ENCODE results near the gene CDH18. TPM values are rescaled to one million over a fixed set of nuclear protein-coding genes. Genes with fewer than 3 reads are reported as not detected.

Gene CDH18
- total and polyA plus RNA-seq, 4 donors = not detected

DNA sequence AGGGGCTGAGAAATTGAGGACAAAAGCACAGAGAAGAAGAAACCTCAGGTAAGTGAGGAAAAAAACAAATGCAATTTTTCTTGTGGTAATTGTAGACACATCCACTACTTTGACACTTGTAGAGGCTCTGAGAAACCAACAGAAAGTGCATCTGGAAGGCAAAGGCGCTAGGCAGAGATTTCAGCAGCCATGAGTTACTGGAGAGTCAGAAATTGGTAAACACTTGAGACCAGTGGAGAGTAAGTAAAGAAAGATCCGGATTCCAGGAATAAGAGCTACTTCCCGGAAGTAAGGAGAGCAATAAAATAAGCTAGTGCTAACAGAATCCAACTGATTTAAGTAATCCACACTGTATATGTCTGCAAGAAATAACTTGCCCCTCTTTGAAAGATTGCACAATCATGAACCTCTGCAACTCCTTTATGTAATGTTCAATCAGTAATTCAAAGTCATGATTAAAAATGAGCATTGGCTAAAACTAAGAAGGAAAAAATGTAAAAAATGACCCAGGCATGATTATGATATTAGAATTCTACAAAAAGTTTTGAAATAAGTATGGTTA, 382.1 kb downstream of the CDH18 start:
- no peak for DNase-seq
- H3K27me3 ChIP-seq (ENCODE audit: control insufficient read depth in 1 of 2, insufficient read depth in 2 of 2, low read length in 1 of 2) = no peaks in the 10 kb centered on the region
- H3K4me1 ChIP-seq (ENCODE audit: control insufficient read depth in 1 of 2, insufficient read depth in 2 of 2, low read length in 2 of 2) = no peaks in the 10 kb centered on the region
- intact Hi-C loops (cut with DNase I) = no loop called here
- H3K9me3 ChIP-seq (ENCODE audit: control insufficient read depth, low read length) = peaks cover 1% of the 10 kb centered on the region
- H3K27ac ChIP-seq (ENCODE audit: low read depth in 1 of 2, low read length in 2 of 2) = no peak overlapping the region
- no peak overlapping the region for H3K4me3 ChIP-seq (ENCODE audit: low read length in 2 of 2)
- no peaks in the 10 kb centered on the region for H3K36me3 ChIP-seq (ENCODE audit: control insufficient read depth in 1 of 2, insufficient read depth in 2 of 2, low read length in 1 of 2)
- 60 to 74% methylated on average over 3 of the region's 3 CpGs for WGBS, 2 donors
- ATAC-seq (ENCODE audit: low FRiP score) = no peak

DNA sequence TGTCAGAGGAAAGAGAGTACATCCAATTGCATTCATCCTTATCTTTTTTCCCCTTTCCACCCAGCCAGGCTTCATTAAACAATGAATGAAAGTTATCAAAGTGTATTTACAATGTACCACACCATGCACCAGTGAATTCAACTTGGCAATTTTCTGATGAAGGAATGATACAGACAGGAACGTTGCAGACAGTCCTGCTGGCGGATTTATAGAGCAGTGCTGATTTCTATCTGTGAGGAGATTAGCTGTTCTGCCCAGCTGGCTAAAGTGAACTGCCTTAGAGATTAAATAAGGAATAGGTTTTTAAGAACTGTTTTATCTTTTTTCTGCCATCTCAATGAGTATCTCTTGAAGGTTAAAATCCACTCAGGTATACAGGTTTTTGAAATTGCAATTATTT, 403.9 kb downstream of the CDH18 start:
- Histone ChIP-seq H3K9me3 (ENCODE audit: control insufficient read depth, low read length) (no peaks in the 10 kb centered on the region), H3K4me1 (ENCODE audit: control insufficient read depth in 1 of 2, insufficient read depth in 2 of 2, low read length in 2 of 2) (no peaks in the 10 kb centered on the region), H3K36me3 (ENCODE audit: control insufficient read depth in 1 of 2, insufficient read depth in 2 of 2, low read length in 1 of 2) (no peaks in the 10 kb centered on the region), H3K27ac (ENCODE audit: low read depth in 1 of 2, low read length in 2 of 2) (no peak overlapping the region), H3K4me3 (ENCODE audit: low read length in 2 of 2) (no peak overlapping the region), H3K27me3 (ENCODE audit: control insufficient read depth in 1 of 2, insufficient read depth in 2 of 2, low read length in 1 of 2) (no peaks in the 10 kb centered on the region)
- no peak for DNase-seq
- whole genome bisulfite sequencing, 2 donors = 25 to 32% methylated on average over 2 of the region's 2 CpGs
- ATAC-seq (ENCODE audit: low FRiP score) = no peak
- intact Hi-C loops (cut with DNase I) = no loop called here

DNA sequence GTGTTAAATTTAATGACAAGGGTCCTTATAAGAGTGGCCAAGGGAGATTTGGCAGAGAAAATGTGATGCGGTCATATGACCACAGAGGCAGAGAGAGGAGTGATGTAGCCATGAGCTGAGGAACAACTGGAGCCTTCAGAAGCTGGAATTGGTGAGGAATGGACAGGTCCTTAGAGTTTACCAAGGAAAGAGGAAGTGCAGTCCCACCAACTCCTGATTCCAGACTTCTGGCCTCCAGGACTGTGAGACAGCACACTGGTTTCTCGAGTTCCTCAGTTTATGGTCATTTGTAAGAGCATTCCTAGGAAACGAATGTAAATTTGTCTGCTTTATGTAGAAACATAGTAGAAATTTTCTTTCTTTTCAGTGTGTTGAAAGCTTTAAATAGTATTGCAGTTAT, 410.1 kb downstream of the CDH18 start:
- Histone ChIP-seq H3K27me3 (ENCODE audit: control insufficient read depth in 1 of 2, insufficient read depth in 2 of 2, low read length in 1 of 2) (no peaks in the 10 kb centered on the region), H3K4me3 (ENCODE audit: low read length in 2 of 2) (no peak overlapping the region), H3K9me3 (ENCODE audit: control insufficient read depth, low read length) (no peaks in the 10 kb centered on the region), H3K27ac (ENCODE audit: low read depth in 1 of 2, low read length in 2 of 2) (no peak overlapping the region), H3K36me3 (ENCODE audit: control insufficient read depth in 1 of 2, insufficient read depth in 2 of 2, low read length in 1 of 2) (no peaks in the 10 kb centered on the region), H3K4me1 (ENCODE audit: control insufficient read depth in 1 of 2, insufficient read depth in 2 of 2, low read length in 2 of 2) (no peaks in the 10 kb centered on the region)
- 28 to 35% methylated on average over 3 of the region's 3 CpGs for WGBS, 2 donors
- ATAC-seq (ENCODE audit: low FRiP score) (no peak), DNase-seq (no peak)
- intact Hi-C loops (cut with DNase I) = no loop called here

DNA sequence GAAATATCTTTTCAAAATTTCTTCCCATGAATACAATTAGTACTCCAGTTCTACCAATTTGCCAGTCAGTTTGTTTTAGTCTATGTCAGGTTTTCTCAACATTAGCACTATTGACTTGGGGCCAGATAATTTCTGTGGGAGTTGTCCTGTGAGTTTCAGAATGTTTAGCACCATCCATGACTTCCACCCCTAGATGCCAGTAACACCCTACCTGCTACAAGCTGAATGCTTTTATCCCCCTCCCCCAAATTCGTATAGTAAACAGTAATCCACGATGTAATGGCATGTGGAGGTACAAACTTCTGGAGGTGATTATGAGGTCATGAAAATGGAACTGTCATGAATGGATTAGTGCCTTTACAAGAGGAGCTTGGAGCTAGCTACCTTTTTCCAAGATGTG, 420.0 kb downstream of the CDH18 start:
- Histone ChIP-seq H3K4me1 (ENCODE audit: control insufficient read depth in 1 of 2, insufficient read depth in 2 of 2, low read length in 2 of 2) (no peaks in the 10 kb centered on the region), H3K27me3 (ENCODE audit: control insufficient read depth in 1 of 2, insufficient read depth in 2 of 2, low read length in 1 of 2) (no peaks in the 10 kb centered on the region), H3K4me3 (ENCODE audit: low read length in 2 of 2) (no peak overlapping the region), H3K27ac (ENCODE audit: low read depth in 1 of 2, low read length in 2 of 2) (no peak overlapping the region), H3K9me3 (ENCODE audit: control insufficient read depth, low read length) (no peaks in the 10 kb centered on the region), H3K36me3 (ENCODE audit: control insufficient read depth in 1 of 2, insufficient read depth in 2 of 2, low read length in 1 of 2) (no peaks in the 10 kb centered on the region)
- WGBS, 2 donors = 63 to 65% methylated on average over 2 of the region's 2 CpGs
- ATAC-seq (ENCODE audit: low FRiP score) (no peak), DNase-seq (no peak)
- intact Hi-C loops (cut with DNase I) = no loop called here

DNA sequence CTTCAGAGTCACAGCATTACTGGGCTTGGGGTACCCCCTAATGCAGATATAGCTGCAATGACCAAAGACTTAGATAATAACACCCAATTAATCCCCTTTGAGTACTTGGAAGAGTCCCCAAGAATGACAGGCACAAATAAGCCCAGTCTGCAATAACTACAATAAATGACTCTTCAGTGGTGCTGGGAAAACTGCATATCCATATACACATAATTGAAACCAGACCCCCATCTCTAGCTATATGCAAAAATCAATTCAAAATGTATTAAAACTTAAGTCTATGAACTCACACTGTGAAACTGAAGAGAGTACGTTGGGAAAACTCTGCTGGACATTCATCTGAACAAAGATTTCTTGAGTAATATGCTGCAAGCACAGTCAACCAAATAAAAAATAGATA, 422.5 kb downstream of the CDH18 start:
- no peaks in the 10 kb centered on the region for H3K9me3 ChIP-seq (ENCODE audit: control insufficient read depth, low read length)
- ATAC-seq (ENCODE audit: low FRiP score) = no peak
- no peaks in the 10 kb centered on the region for H3K4me1 ChIP-seq (ENCODE audit: control insufficient read depth in 1 of 2, insufficient read depth in 2 of 2, low read length in 2 of 2)
- DNase-seq = no peak
- no peak overlapping the region for H3K4me3 ChIP-seq (ENCODE audit: low read length in 2 of 2)
- intact Hi-C loops (cut with DNase I) = no loop called here
- H3K27me3 ChIP-seq (ENCODE audit: control insufficient read depth in 1 of 2, insufficient read depth in 2 of 2, low read length in 1 of 2) = no peaks in the 10 kb centered on the region
- 65 to 73% methylated on average over 1 of the region's 1 CpG for WGBS, 2 donors
- no peaks in the 10 kb centered on the region for H3K36me3 ChIP-seq (ENCODE audit: control insufficient read depth in 1 of 2, insufficient read depth in 2 of 2, low read length in 1 of 2)
- H3K27ac ChIP-seq (ENCODE audit: low read depth in 1 of 2, low read length in 2 of 2) = no peak overlapping the region

DNA sequence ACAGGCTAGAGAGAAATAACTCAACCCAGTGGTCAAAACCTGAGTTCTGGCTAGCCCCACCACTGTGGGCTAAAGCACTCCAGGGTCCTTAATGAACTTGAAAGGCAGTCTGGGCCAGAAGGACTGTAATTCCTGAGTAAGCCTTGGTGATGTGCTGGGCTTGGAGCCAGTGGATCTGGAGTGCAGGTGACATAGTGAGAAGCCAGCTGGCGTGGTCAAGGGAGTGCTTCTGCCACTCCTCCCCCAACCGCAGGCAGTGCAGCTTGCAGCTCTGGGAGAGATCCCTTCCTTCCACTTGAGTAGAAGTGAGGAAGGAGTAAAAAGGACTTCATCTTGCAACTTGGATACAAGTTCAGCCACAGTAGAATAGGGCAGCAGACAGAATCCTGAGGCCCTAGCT, 424.0 kb downstream of the CDH18 start:
- no peaks in the 10 kb centered on the region for H3K27me3 ChIP-seq (ENCODE audit: control insufficient read depth in 1 of 2, insufficient read depth in 2 of 2, low read length in 1 of 2)
- H3K27ac ChIP-seq (ENCODE audit: low read depth in 1 of 2, low read length in 2 of 2) = no peak overlapping the region
- intact Hi-C loops (cut with DNase I) = no loop called here
- no peaks in the 10 kb centered on the region for H3K36me3 ChIP-seq (ENCODE audit: control insufficient read depth in 1 of 2, insufficient read depth in 2 of 2, low read length in 1 of 2)
- no peaks in the 10 kb centered on the region for H3K4me1 ChIP-seq (ENCODE audit: control insufficient read depth in 1 of 2, insufficient read depth in 2 of 2, low read length in 2 of 2)
- no peaks in the 10 kb centered on the region for H3K9me3 ChIP-seq (ENCODE audit: control insufficient read depth, low read length)
- H3K4me3 ChIP-seq (ENCODE audit: low read length in 2 of 2) = no peak overlapping the region
- 82 to 85% methylated on average over 2 of the region's 2 CpGs for WGBS, 2 donors
- DNase-seq = no peak
- no peak for ATAC-seq (ENCODE audit: low FRiP score)

DNA sequence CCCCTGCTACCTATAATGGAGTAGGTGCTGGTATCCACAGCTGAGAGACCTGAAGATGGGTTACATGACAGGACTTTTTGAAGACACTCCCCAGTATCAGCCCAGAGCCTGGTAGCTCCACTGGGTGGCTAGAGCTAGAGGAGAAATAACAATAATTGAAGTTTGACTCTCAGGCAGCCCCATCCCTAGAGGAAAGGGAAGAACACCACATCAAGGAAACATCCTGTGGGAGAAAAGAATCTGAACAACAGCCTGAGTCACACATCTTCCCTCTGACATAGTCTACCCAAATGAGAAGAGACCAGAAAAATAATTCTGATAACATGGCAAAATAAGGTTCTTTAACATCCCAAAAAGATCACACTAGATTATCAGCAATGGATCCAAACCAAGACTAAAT, 432.1 kb downstream of the CDH18 start:
- intact Hi-C loops (cut with DNase I) = no loop called here
- no peaks in the 10 kb centered on the region for H3K4me1 ChIP-seq (ENCODE audit: control insufficient read depth in 1 of 2, insufficient read depth in 2 of 2, low read length in 2 of 2)
- no peaks in the 10 kb centered on the region for H3K9me3 ChIP-seq (ENCODE audit: control insufficient read depth, low read length)
- H3K4me3 ChIP-seq (ENCODE audit: low read length in 2 of 2) = no peak overlapping the region
- ATAC-seq (ENCODE audit: low FRiP score) (no peak), DNase-seq (no peak)
- H3K27me3 ChIP-seq (ENCODE audit: control insufficient read depth in 1 of 2, insufficient read depth in 2 of 2, low read length in 1 of 2) = no peaks in the 10 kb centered on the region
- H3K36me3 ChIP-seq (ENCODE audit: control insufficient read depth in 1 of 2, insufficient read depth in 2 of 2, low read length in 1 of 2) = no peaks in the 10 kb centered on the region
- no peak overlapping the region for H3K27ac ChIP-seq (ENCODE audit: low read depth in 1 of 2, low read length in 2 of 2)

DNA sequence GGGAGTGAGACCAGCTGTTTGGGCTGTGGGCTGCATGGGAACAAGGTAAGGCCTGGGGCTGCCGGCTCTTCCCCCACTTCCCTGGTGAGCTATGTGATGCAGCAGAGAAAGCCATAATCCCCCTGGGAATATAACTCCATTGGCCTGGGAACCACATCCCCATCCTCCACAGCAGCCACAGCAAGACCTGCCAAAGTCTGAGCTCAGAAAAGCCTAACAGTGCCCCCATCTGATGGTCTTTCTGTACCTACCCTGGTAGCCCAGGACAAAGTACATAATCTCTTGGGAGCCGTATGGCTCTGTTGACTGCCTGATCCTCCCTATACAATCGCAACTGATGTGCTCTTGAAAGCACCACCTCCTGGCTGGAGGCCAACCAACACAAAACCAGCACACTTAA, 432.6 kb downstream of the CDH18 start:
- ATAC-seq (ENCODE audit: low FRiP score) = no peak
- Histone ChIP-seq H3K27ac (ENCODE audit: low read depth in 1 of 2, low read length in 2 of 2) (no peak overlapping the region), H3K36me3 (ENCODE audit: control insufficient read depth in 1 of 2, insufficient read depth in 2 of 2, low read length in 1 of 2) (no peaks in the 10 kb centered on the region), H3K27me3 (ENCODE audit: control insufficient read depth in 1 of 2, insufficient read depth in 2 of 2, low read length in 1 of 2) (no peaks in the 10 kb centered on the region), H3K4me1 (ENCODE audit: control insufficient read depth in 1 of 2, insufficient read depth in 2 of 2, low read length in 2 of 2) (no peaks in the 10 kb centered on the region), H3K9me3 (ENCODE audit: control insufficient read depth, low read length) (no peaks in the 10 kb centered on the region), H3K4me3 (ENCODE audit: low read length in 2 of 2) (no peak overlapping the region)
- no peak for DNase-seq
- intact Hi-C loops (cut with DNase I) = no loop called here
- 75 to 76% methylated on average over 3 of the region's 3 CpGs for WGBS, 2 donors

DNA sequence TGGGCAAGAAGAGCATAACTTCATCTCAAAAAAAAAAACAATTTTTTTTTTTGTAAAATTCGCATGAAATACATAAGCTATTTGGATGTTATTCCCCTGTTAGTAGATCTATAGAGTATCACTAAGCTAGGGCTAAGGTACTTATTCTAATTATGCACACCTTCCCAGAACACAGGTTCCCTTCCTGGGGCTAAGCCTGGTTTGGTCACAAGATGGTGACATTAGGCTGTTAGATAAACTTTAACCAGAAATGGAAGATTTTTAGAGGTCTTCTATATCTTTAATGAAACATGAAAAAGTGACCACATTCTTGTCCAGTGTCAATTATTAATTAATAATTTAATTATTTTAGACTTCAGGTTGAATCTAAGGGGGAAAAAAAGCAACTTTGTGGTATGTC, 433.5 kb downstream of the CDH18 start:
- no peak overlapping the region for H3K27ac ChIP-seq (ENCODE audit: low read depth in 1 of 2, low read length in 2 of 2)
- no peak overlapping the region for H3K4me3 ChIP-seq (ENCODE audit: low read length in 2 of 2)
- WGBS, 2 donors = 68 to 89% methylated on average over 1 of the region's 1 CpG
- no peaks in the 10 kb centered on the region for H3K9me3 ChIP-seq (ENCODE audit: control insufficient read depth, low read length)
- no peak for ATAC-seq (ENCODE audit: low FRiP score)
- no peak for DNase-seq
- H3K27me3 ChIP-seq (ENCODE audit: control insufficient read depth in 1 of 2, insufficient read depth in 2 of 2, low read length in 1 of 2) = no peaks in the 10 kb centered on the region
- H3K4me1 ChIP-seq (ENCODE audit: control insufficient read depth in 1 of 2, insufficient read depth in 2 of 2, low read length in 2 of 2) = no peaks in the 10 kb centered on the region
- intact Hi-C loops (cut with DNase I) = no loop called here
- no peaks in the 10 kb centered on the region for H3K36me3 ChIP-seq (ENCODE audit: control insufficient read depth in 1 of 2, insufficient read depth in 2 of 2, low read length in 1 of 2)
